ENCODE measurements around the gene IL34.

GRCh38 chr16:70657956-70658355 is 11.6 kb downstream of the IL34 start:
- TF ChIP-seq CTCF (conservative IDR thresholded peaks at IDR 0.05; ENCODE audit: low read length) (no peak), EZH2phosphoT487 (IDR thresholded peaks at IDR 0.05; ENCODE audit: borderline replicate concordance, low read depth, low read length) (no peak)

Measured in OCI-LY7 (cell line).